ENCODE data around the gene ZC3H4.
"Not testable (repeated sequence)": the region's sequence is repeated elsewhere in the genome, so short reads cannot be mapped to it uniquely, and the experiment has no call there.

Gene ZC3H4

GRCh38 chr19:47112997-47113849, at the start of gene ZC3H4:
Gene ZC3H4, minus strand, starts transcription at chr19:47113776. Its CDS starts 1,192 bp downstream, at chr19:47112584.
- peak; percentile 99 for DNase-seq (ENCODE audit: low read depth in 2 of 2)

GRCh38 chr19:47161876-47162489, 48.4 kb upstream of the ZC3H4 start:
- no peak for DNase-seq (ENCODE audit: low read depth in 2 of 2)

- peak in 1 of 2 donors; percentile 22 for DNase-seq (ENCODE audit: low read depth in 2 of 2)
These were observed 45.4 kb upstream of the ZC3H4 start for GRCh38 chr19:47158879-47159503.

GRCh38 chr19:47158367-47158791, 44.8 kb upstream of the ZC3H4 start:
- no peak for DNase-seq (ENCODE audit: low read depth in 2 of 2)

- no peak for DNase-seq (ENCODE audit: low read depth in 2 of 2)
These were observed 44.1 kb upstream of the ZC3H4 start for GRCh38 chr19:47157431-47158321.

- DNase-seq (ENCODE audit: low read depth in 2 of 2) = no peak
These were observed 43.4 kb upstream of the ZC3H4 start for GRCh38 chr19:47156861-47157430.

- no peak for DNase-seq (ENCODE audit: low read depth in 2 of 2)
These were observed 41.6 kb upstream of the ZC3H4 start for GRCh38 chr19:47155148-47155547.

- DNase-seq (ENCODE audit: low read depth in 2 of 2) = no peak
These were observed 39.7 kb upstream of the ZC3H4 start for GRCh38 chr19:47153266-47153665.

GRCh38 chr19:47152632-47153031, 39.1 kb upstream of the ZC3H4 start:
- DNase-seq (ENCODE audit: low read depth in 2 of 2) = no peak

GRCh38 chr19:47152205-47152604, 38.6 kb upstream of the ZC3H4 start:
- no peak for DNase-seq (ENCODE audit: low read depth in 2 of 2)

- no peak for DNase-seq (ENCODE audit: low read depth in 2 of 2)
These were observed 38.1 kb upstream of the ZC3H4 start for GRCh38 chr19:47151627-47152026.

GRCh38 chr19:47146920-47147319, 33.3 kb upstream of the ZC3H4 start:
- no peak for DNase-seq (ENCODE audit: low read depth in 2 of 2)

- no peak for DNase-seq (ENCODE audit: low read depth in 2 of 2)
These were observed 32.3 kb upstream of the ZC3H4 start for GRCh38 chr19:47145639-47146486.

GRCh38 chr19:47144630-47145029, 31.1 kb upstream of the ZC3H4 start:
- DNase-seq (ENCODE audit: low read depth in 2 of 2) = no peak

- DNase-seq (ENCODE audit: low read depth in 2 of 2) = no peak
These were observed 29.9 kb upstream of the ZC3H4 start for GRCh38 chr19:47143322-47144073.

GRCh38 chr19:47142779-47143178, 29.2 kb upstream of the ZC3H4 start:
- no peak for DNase-seq (ENCODE audit: low read depth in 2 of 2)

GRCh38 chr19:47141695-47142094, 28.1 kb upstream of the ZC3H4 start:
- no peak for DNase-seq (ENCODE audit: low read depth in 2 of 2)

GRCh38 chr19:47141252-47141651, 27.7 kb upstream of the ZC3H4 start:
- DNase-seq (ENCODE audit: low read depth in 2 of 2) = not testable (repeated sequence)

GRCh38 chr19:47135156-47135555, 21.6 kb upstream of the ZC3H4 start:
- DNase-seq (ENCODE audit: low read depth in 2 of 2) = no peak

- DNase-seq (ENCODE audit: low read depth in 2 of 2) = no peak
These were observed 21.0 kb upstream of the ZC3H4 start for GRCh38 chr19:47134545-47134944.

Data from stimulated activated CD8-positive, alpha-beta memory T cell treated with anti-CD3 and anti-CD28 coated beads, Interleukin-15, amount 100 ng/mL, for 4 hours (primary cell).